ENCODE measurements around the gene SGTB. TPM values are rescaled to one million over a fixed set of nuclear protein-coding genes. Genes with fewer than 3 reads are reported as not detected.
"Not testable (repeated sequence)": the region's sequence is repeated elsewhere in the genome, so short reads cannot be mapped to it uniquely, and the experiment has no call there.

Gene SGTB
- total and polyA plus RNA-seq, 4 donors = 6.5 to 23.2 (median 15.3) TPM

- Histone ChIP-seq H3K36me3 (ENCODE audit: control insufficient read depth in 1 of 2, insufficient read depth in 2 of 2, low read length in 1 of 2) (no peaks in the 10 kb centered on the region), H3K27me3 (ENCODE audit: control insufficient read depth in 1 of 2, insufficient read depth in 2 of 2, low read length in 1 of 2) (no peaks in the 10 kb centered on the region), H3K4me1 (ENCODE audit: control insufficient read depth in 1 of 2, insufficient read depth in 2 of 2, low read length in 2 of 2) (no peaks in the 10 kb centered on the region), H3K27ac (ENCODE audit: low read depth in 1 of 2, low read length in 2 of 2) (no peak overlapping the region), H3K9me3 (ENCODE audit: control insufficient read depth, low read length) (no peaks in the 10 kb centered on the region), H3K4me3 (ENCODE audit: low read length in 2 of 2) (no peak overlapping the region)
- ATAC-seq (ENCODE audit: low FRiP score) = no peak
- no peak for DNase-seq
- intact Hi-C loops (cut with DNase I) = no loop called here
Measured at GRCh38 chr5:65739162-65739561, 17.3 kb upstream of the SGTB start.

GRCh38 chr5:65738305-65738704 is 16.4 kb upstream of the SGTB start:
- Histone ChIP-seq H3K36me3 (ENCODE audit: control insufficient read depth in 1 of 2, insufficient read depth in 2 of 2, low read length in 1 of 2) (no peaks in the 10 kb centered on the region), H3K27ac (ENCODE audit: low read depth in 1 of 2, low read length in 2 of 2) (no peak overlapping the region), H3K4me3 (ENCODE audit: low read length in 2 of 2) (no peak overlapping the region), H3K27me3 (ENCODE audit: control insufficient read depth in 1 of 2, insufficient read depth in 2 of 2, low read length in 1 of 2) (no peaks in the 10 kb centered on the region), H3K9me3 (ENCODE audit: control insufficient read depth, low read length) (no peaks in the 10 kb centered on the region), H3K4me1 (ENCODE audit: control insufficient read depth in 1 of 2, insufficient read depth in 2 of 2, low read length in 2 of 2) (no peaks in the 10 kb centered on the region)
- intact Hi-C loops (cut with DNase I) = no loop called here
- WGBS, 2 donors = 85 to 87% methylated on average over 4 of the region's 4 CpGs
- ATAC-seq (ENCODE audit: low FRiP score) (no peak), DNase-seq (no peak)

GRCh38 chr5:65737842-65738241 is 15.9 kb upstream of the SGTB start:
- ATAC-seq (ENCODE audit: low FRiP score) (no peak), DNase-seq (no peak)
- no peaks in the 10 kb centered on the region for H3K36me3 ChIP-seq (ENCODE audit: control insufficient read depth in 1 of 2, insufficient read depth in 2 of 2, low read length in 1 of 2)
- H3K4me3 ChIP-seq (ENCODE audit: low read length in 2 of 2) = no peak overlapping the region
- H3K27me3 ChIP-seq (ENCODE audit: control insufficient read depth in 1 of 2, insufficient read depth in 2 of 2, low read length in 1 of 2) = no peaks in the 10 kb centered on the region
- no peaks in the 10 kb centered on the region for H3K4me1 ChIP-seq (ENCODE audit: control insufficient read depth in 1 of 2, insufficient read depth in 2 of 2, low read length in 2 of 2)
- intact Hi-C loops (cut with DNase I) = no loop called here
- no peaks in the 10 kb centered on the region for H3K9me3 ChIP-seq (ENCODE audit: control insufficient read depth, low read length)
- no peak overlapping the region for H3K27ac ChIP-seq (ENCODE audit: low read depth in 1 of 2, low read length in 2 of 2)
- 87 to 89% methylated on average over 7 of the region's 7 CpGs for WGBS, 2 donors

GRCh38 chr5:65736011-65736410 is 14.1 kb upstream of the SGTB start:
- WGBS, 2 donors = 86 to 88% methylated on average over 1 of the region's 1 CpG
- DNase-seq = no peak
- Histone ChIP-seq H3K4me1 (ENCODE audit: control insufficient read depth in 1 of 2, insufficient read depth in 2 of 2, low read length in 2 of 2) (no peaks in the 10 kb centered on the region), H3K27ac (ENCODE audit: low read depth in 1 of 2, low read length in 2 of 2) (no peak overlapping the region), H3K36me3 (ENCODE audit: control insufficient read depth in 1 of 2, insufficient read depth in 2 of 2, low read length in 1 of 2) (no peaks in the 10 kb centered on the region), H3K9me3 (ENCODE audit: control insufficient read depth, low read length) (no peaks in the 10 kb centered on the region), H3K4me3 (ENCODE audit: low read length in 2 of 2) (no peak overlapping the region), H3K27me3 (ENCODE audit: control insufficient read depth in 1 of 2, insufficient read depth in 2 of 2, low read length in 1 of 2) (no peaks in the 10 kb centered on the region)
- ATAC-seq (ENCODE audit: low FRiP score) = no peak
- intact Hi-C loops (cut with DNase I) = no loop called here

- H3K4me1 ChIP-seq (ENCODE audit: control insufficient read depth in 1 of 2, insufficient read depth in 2 of 2, low read length in 2 of 2) = no peaks in the 10 kb centered on the region
- H3K36me3 ChIP-seq (ENCODE audit: control insufficient read depth in 1 of 2, insufficient read depth in 2 of 2, low read length in 1 of 2) = no peaks in the 10 kb centered on the region
- H3K4me3 ChIP-seq (ENCODE audit: low read length in 2 of 2) = no peak overlapping the region
- H3K27me3 ChIP-seq (ENCODE audit: control insufficient read depth in 1 of 2, insufficient read depth in 2 of 2, low read length in 1 of 2) = no peaks in the 10 kb centered on the region
- no peaks in the 10 kb centered on the region for H3K9me3 ChIP-seq (ENCODE audit: control insufficient read depth, low read length)
- H3K27ac ChIP-seq (ENCODE audit: low read depth in 1 of 2, low read length in 2 of 2) = no peak overlapping the region
- ATAC-seq (ENCODE audit: low FRiP score) (no peak), DNase-seq (no peak)
- intact Hi-C loops (cut with DNase I) = no loop called here
- WGBS, 2 donors = 95 to 100% methylated on average over 1 of the region's 1 CpG
Measured at GRCh38 chr5:65734921-65735320, 13.0 kb upstream of the SGTB start.

GRCh38 chr5:65734196-65734775 is 12.4 kb upstream of the SGTB start:
- H3K4me1 ChIP-seq (ENCODE audit: control insufficient read depth in 1 of 2, insufficient read depth in 2 of 2, low read length in 2 of 2); intact Hi-C loops (cut with DNase I); H3K9me3 ChIP-seq (ENCODE audit: control insufficient read depth, low read length); H3K27ac ChIP-seq (ENCODE audit: low read depth in 1 of 2, low read length in 2 of 2); ATAC-seq (ENCODE audit: low FRiP score); DNase-seq; H3K4me3 ChIP-seq (ENCODE audit: low read length in 2 of 2); H3K27me3 ChIP-seq (ENCODE audit: control insufficient read depth in 1 of 2, insufficient read depth in 2 of 2, low read length in 1 of 2); H3K36me3 ChIP-seq (ENCODE audit: control insufficient read depth in 1 of 2, insufficient read depth in 2 of 2, low read length in 1 of 2): not testable (repeated sequence)
- 73 to 83% methylated on average over 7 of the region's 7 CpGs for WGBS, 2 donors

GRCh38 chr5:65732046-65732445 is 10.1 kb upstream of the SGTB start:
- H3K9me3 ChIP-seq (ENCODE audit: control insufficient read depth, low read length); ATAC-seq (ENCODE audit: low FRiP score); H3K4me3 ChIP-seq (ENCODE audit: low read length in 2 of 2); H3K4me1 ChIP-seq (ENCODE audit: control insufficient read depth in 1 of 2, insufficient read depth in 2 of 2, low read length in 2 of 2); intact Hi-C loops (cut with DNase I); H3K27me3 ChIP-seq (ENCODE audit: control insufficient read depth in 1 of 2, insufficient read depth in 2 of 2, low read length in 1 of 2); H3K27ac ChIP-seq (ENCODE audit: low read depth in 1 of 2, low read length in 2 of 2); H3K36me3 ChIP-seq (ENCODE audit: control insufficient read depth in 1 of 2, insufficient read depth in 2 of 2, low read length in 1 of 2): not testable (repeated sequence)
- peak in 1 of 2 donors; percentile 76 for DNase-seq
- 96% methylated on average over 3 of the region's 3 CpGs for WGBS, 2 donors

- ATAC-seq (ENCODE audit: low FRiP score) (no peak), DNase-seq (no peak)
- no peaks in the 10 kb centered on the region for H3K36me3 ChIP-seq (ENCODE audit: control insufficient read depth in 1 of 2, insufficient read depth in 2 of 2, low read length in 1 of 2)
- intact Hi-C loops (cut with DNase I) = no loop called here
- H3K9me3 ChIP-seq (ENCODE audit: control insufficient read depth, low read length) = no peaks in the 10 kb centered on the region
- no peaks in the 10 kb centered on the region for H3K4me1 ChIP-seq (ENCODE audit: control insufficient read depth in 1 of 2, insufficient read depth in 2 of 2, low read length in 2 of 2)
- WGBS, 2 donors = 35 to 39% methylated on average over 2 of the region's 2 CpGs
- no peaks in the 10 kb centered on the region for H3K27me3 ChIP-seq (ENCODE audit: control insufficient read depth in 1 of 2, insufficient read depth in 2 of 2, low read length in 1 of 2)
- H3K27ac ChIP-seq (ENCODE audit: low read depth in 1 of 2, low read length in 2 of 2) = no peak overlapping the region
- no peak overlapping the region for H3K4me3 ChIP-seq (ENCODE audit: low read length in 2 of 2)
Measured at GRCh38 chr5:65730910-65731309, 9.0 kb upstream of the SGTB start.

GRCh38 chr5:65728218-65728617 is 6.3 kb upstream of the SGTB start:
- Histone ChIP-seq H3K27me3 (ENCODE audit: control insufficient read depth in 1 of 2, insufficient read depth in 2 of 2, low read length in 1 of 2) (no peaks in the 10 kb centered on the region), H3K4me3 (ENCODE audit: low read length in 2 of 2) (no peak overlapping the region), H3K36me3 (ENCODE audit: control insufficient read depth in 1 of 2, insufficient read depth in 2 of 2, low read length in 1 of 2) (no peaks in the 10 kb centered on the region), H3K4me1 (ENCODE audit: control insufficient read depth in 1 of 2, insufficient read depth in 2 of 2, low read length in 2 of 2) (no peaks in the 10 kb centered on the region), H3K9me3 (ENCODE audit: control insufficient read depth, low read length) (no peaks in the 10 kb centered on the region), H3K27ac (ENCODE audit: low read depth in 1 of 2, low read length in 2 of 2) (no peak overlapping the region)
- 82 to 86% methylated on average over 1 of the region's 1 CpG for WGBS, 2 donors
- ATAC-seq (ENCODE audit: low FRiP score) (no peak), DNase-seq (no peak)
- intact Hi-C loops (cut with DNase I) = loop anchor here in 1 of 2 donors (10.0 kb wide), 1 partner anchor 197 kb away; the partner anchor contains the start of gene ERBIN
